GM19023 (cell line): ENCODE results near the gene TENM3.

ENCODE experiments used
- ATAC-seq: cut with Tn5 transposase; IDR thresholded peaks from one replicate; pipeline ENCODE4 v1.9.1; 2021; ENCODE audit warnings: mild to moderate bottlenecking, moderate library complexity; ENCODE audit not compliant: unreplicated experiment

TENM3 gene

GRCh38 chr4:182280436-182281111, 37.4 kb downstream of the TENM3 start:
- no peak for ATAC-seq

- ATAC-seq: no peak
Measured at GRCh38 chr4:182286035-182286434, 42.8 kb downstream of the TENM3 start.

- no peak for ATAC-seq
Measured at GRCh38 chr4:182286931-182287330, 43.7 kb downstream of the TENM3 start.

- ATAC-seq: no peak
Measured at GRCh38 chr4:182288534-182288933, 45.3 kb downstream of the TENM3 start.

GRCh38 chr4:182289809-182290208, 46.6 kb downstream of the TENM3 start:
- no peak for ATAC-seq

GRCh38 chr4:182291175-182291574, 48.0 kb downstream of the TENM3 start:
- no peak for ATAC-seq

- no peak for ATAC-seq
Measured at GRCh38 chr4:182291597-182292270, 48.5 kb downstream of the TENM3 start.

GRCh38 chr4:182292612-182293011, 49.4 kb downstream of the TENM3 start:
- ATAC-seq: no peak

- no peak for ATAC-seq
Measured at GRCh38 chr4:182293691-182294255, 50.6 kb downstream of the TENM3 start.

- no peak for ATAC-seq
Measured at GRCh38 chr4:182294451-182294850, 51.2 kb downstream of the TENM3 start.

- no peak for ATAC-seq
Measured at GRCh38 chr4:182297659-182298058, 54.5 kb downstream of the TENM3 start.

GRCh38 chr4:182301736-182302135, 58.5 kb downstream of the TENM3 start:
- no peak for ATAC-seq

- ATAC-seq: no peak
Measured at GRCh38 chr4:182303847-182304246, 60.6 kb downstream of the TENM3 start.

GRCh38 chr4:182306792-182307507, 63.7 kb downstream of the TENM3 start:
- no peak for ATAC-seq

GRCh38 chr4:182307746-182308145, 64.5 kb downstream of the TENM3 start:
- ATAC-seq: no peak

GRCh38 chr4:182309877-182310276, 66.7 kb downstream of the TENM3 start:
- no peak for ATAC-seq

- ATAC-seq: no peak
Measured at GRCh38 chr4:182310316-182310715, 67.1 kb downstream of the TENM3 start.

- ATAC-seq: no peak
Measured at GRCh38 chr4:182310962-182311361, 67.8 kb downstream of the TENM3 start.

- ATAC-seq: no peak
Measured at GRCh38 chr4:182314537-182314936, 71.3 kb downstream of the TENM3 start.

- ATAC-seq: no peak
Measured at GRCh38 chr4:182318256-182318655, 75.1 kb downstream of the TENM3 start.

- no peak for ATAC-seq
Measured at GRCh38 chr4:182320092-182320491, 76.9 kb downstream of the TENM3 start.

GRCh38 chr4:182320580-182320979, 77.4 kb downstream of the TENM3 start:
- no peak for ATAC-seq
